ENCODE data around the gene ATP9B.

GRCh38 chr18:79315596-79315995 lies 246.4 kb downstream of the ATP9B start:
- TF ChIP-seq CTCF (IDR thresholded peaks at IDR 0.05) (no peak), POLR2A (IDR thresholded peaks at IDR 0.05) (no peak)
